GM12891 (cell line): ENCODE measurements around the gene FEZ2.

Experiments used
- PAX5 ChIP-seq: IDR thresholded peaks from 2 replicates; pipeline ENCODE4 v1.6.1; 2011; ENCODE audit warnings: low read length, moderate library complexity, mild to moderate bottlenecking; ENCODE audit not compliant: insufficient read depth, severe bottlenecking
- POLR2A ChIP-seq: IDR thresholded peaks from 2 replicates; pipeline ENCODE4 v1.6.1; 2011; ENCODE audit warnings: low read depth, low read length, control low read depth
- POLR2AphosphoS5 ChIP-seq: IDR thresholded peaks from 2 replicates; pipeline ENCODE4 v1.6.1; 2011; ENCODE audit warnings: low read depth, low read length, control low read depth
- POU2F2 ChIP-seq: IDR thresholded peaks from 2 replicates; pipeline ENCODE4 v1.6.1; 2011; ENCODE audit warnings: low read depth, mild to moderate bottlenecking, control low read depth, low read length, moderate library complexity
- SPI1 ChIP-seq: IDR thresholded peaks from 2 replicates; pipeline ENCODE4 v1.6.1; 2011; ENCODE audit warnings: low read depth, low read length, control low read depth
- TAF1 ChIP-seq: IDR thresholded peaks from 2 replicates; pipeline ENCODE4 v1.6.1; 2011; ENCODE audit warnings: low read depth, low read length, control low read depth

GRCh38 chr2:36567711-36568408 lies 30.1 kb downstream of the FEZ2 start:
- TF ChIP-seq TAF1 (no peak), POLR2AphosphoS5 (no peak), POLR2A (no peak), POU2F2 (no peak), SPI1 (no peak), PAX5 (no peak)
